ENCODE results near the gene BACH2.
A peak's percentile ranks its signal among the peaks of the same experiment; 100 is the strongest.

The BACH2 gene

GRCh38 chr6:89951574-89952104 lies 345.0 kb downstream of the BACH2 start:
- no peak for DNase-seq (ENCODE audit: extremely low read depth in 1 of 2, low read depth in 1 of 2)

GRCh38 chr6:89950879-89951391 lies 345.7 kb downstream of the BACH2 start:
- DNase-seq (ENCODE audit: extremely low read depth in 1 of 2, low read depth in 1 of 2), result no peak

- DNase-seq (ENCODE audit: extremely low read depth in 1 of 2, low read depth in 1 of 2), result no peak
Measured at GRCh38 chr6:89950446-89950845, 346.2 kb downstream of the BACH2 start.

- DNase-seq (ENCODE audit: extremely low read depth in 1 of 2, low read depth in 1 of 2), result no peak
Measured at GRCh38 chr6:89948876-89949275, 347.8 kb downstream of the BACH2 start.

GRCh38 chr6:89944826-89945407 lies 351.7 kb downstream of the BACH2 start:
- no peak for DNase-seq (ENCODE audit: extremely low read depth in 1 of 2, low read depth in 1 of 2)

GRCh38 chr6:89944181-89944755 lies 352.4 kb downstream of the BACH2 start:
- DNase-seq (ENCODE audit: extremely low read depth in 1 of 2, low read depth in 1 of 2), result no peak

- DNase-seq (ENCODE audit: extremely low read depth in 1 of 2, low read depth in 1 of 2), result no peak
Measured at GRCh38 chr6:89942601-89943000, 354.0 kb downstream of the BACH2 start.

GRCh38 chr6:89941763-89942497 lies 354.7 kb downstream of the BACH2 start:
- no peak for DNase-seq (ENCODE audit: extremely low read depth in 1 of 2, low read depth in 1 of 2)

GRCh38 chr6:89941031-89941762 lies 355.4 kb downstream of the BACH2 start:
- no peak for DNase-seq (ENCODE audit: extremely low read depth in 1 of 2, low read depth in 1 of 2)

- DNase-seq (ENCODE audit: extremely low read depth in 1 of 2, low read depth in 1 of 2), result peak; percentile 35 to 37
Measured at GRCh38 chr6:89940225-89941027, 356.2 kb downstream of the BACH2 start.

- DNase-seq (ENCODE audit: extremely low read depth in 1 of 2, low read depth in 1 of 2), result no peak
Measured at GRCh38 chr6:89939144-89939543, 357.5 kb downstream of the BACH2 start.

GRCh38 chr6:89938014-89938413 lies 358.6 kb downstream of the BACH2 start:
- DNase-seq (ENCODE audit: extremely low read depth in 1 of 2, low read depth in 1 of 2), result no peak

GRCh38 chr6:89936177-89936576 lies 360.5 kb downstream of the BACH2 start:
- no peak for DNase-seq (ENCODE audit: extremely low read depth in 1 of 2, low read depth in 1 of 2)

- no peak for DNase-seq (ENCODE audit: extremely low read depth in 1 of 2, low read depth in 1 of 2)
Measured at GRCh38 chr6:89934685-89935366, 361.8 kb downstream of the BACH2 start.

- DNase-seq (ENCODE audit: extremely low read depth in 1 of 2, low read depth in 1 of 2), result no peak
Measured at GRCh38 chr6:89932245-89932802, 364.3 kb downstream of the BACH2 start.

GRCh38 chr6:89930789-89931188 lies 365.9 kb downstream of the BACH2 start:
- no peak for DNase-seq (ENCODE audit: extremely low read depth in 1 of 2, low read depth in 1 of 2)

- DNase-seq (ENCODE audit: extremely low read depth in 1 of 2, low read depth in 1 of 2), result no peak
Measured at GRCh38 chr6:89928604-89929003, 368.0 kb downstream of the BACH2 start.

GRCh38 chr6:89927791-89928550 lies 368.7 kb downstream of the BACH2 start:
- no peak for DNase-seq (ENCODE audit: extremely low read depth in 1 of 2, low read depth in 1 of 2)

- no peak for DNase-seq (ENCODE audit: extremely low read depth in 1 of 2, low read depth in 1 of 2)
Measured at GRCh38 chr6:89927264-89927663, 369.4 kb downstream of the BACH2 start.
